Hepatic stellate cell (primary cell): ENCODE results near the gene FAM168B.

Experiments used
- DNase-seq: peaks from one replicate; pipeline ENCODE4 v3.0.0; 2011; ENCODE audit warnings: low spot score

Gene FAM168B

GRCh38 chr2:131022731-131023130 lies 70.5 kb downstream of the FAM168B start:
- DNase-seq: no peak

- DNase-seq: no peak
Measured at GRCh38 chr2:131016826-131017741, 76.2 kb downstream of the FAM168B start.

- DNase-seq: no peak
Measured at GRCh38 chr2:131015764-131016163, 77.5 kb downstream of the FAM168B start.

- DNase-seq: no peak
Measured at GRCh38 chr2:131014141-131014540, 79.1 kb downstream of the FAM168B start.

GRCh38 chr2:131011486-131011885 lies 81.8 kb downstream of the FAM168B start:
- DNase-seq: no peak

GRCh38 chr2:131010566-131010965 lies 82.7 kb downstream of the FAM168B start:
- no peak for DNase-seq

- DNase-seq: no peak
Measured at GRCh38 chr2:131009713-131010475, 83.4 kb downstream of the FAM168B start.

- DNase-seq: no peak
Measured at GRCh38 chr2:131008967-131009366, 84.3 kb downstream of the FAM168B start.

GRCh38 chr2:131006561-131006960 lies 86.7 kb downstream of the FAM168B start:
- no peak for DNase-seq

- no peak for DNase-seq
Measured at GRCh38 chr2:131005216-131005935, 87.9 kb downstream of the FAM168B start.

- no peak for DNase-seq
Measured at GRCh38 chr2:131004446-131005209, 88.6 kb downstream of the FAM168B start.

GRCh38 chr2:130998561-130998960 lies 94.7 kb downstream of the FAM168B start:
- DNase-seq: no peak
